Neural progenitor cell (in vitro differentiated cells): ENCODE measurements around the gene FLG. TPM values are rescaled to one million over a fixed set of nuclear protein-coding genes. Genes with fewer than 3 reads are reported as not detected.
"Not testable (repeated sequence)": the region's sequence is repeated elsewhere in the genome, so short reads cannot be mapped to it uniquely, and the experiment has no call there.

ENCODE experiments used
- DNase-seq: peaks from one replicate; pipeline ENCODE4 v3.0.0-alpha.2; 2016; ENCODE audit warnings: low spot score
- H2AFZ ChIP-seq: fragments of 200-600 bp; sonication (generic); replicated peaks from 2 replicates; pipeline ENCODE4 v1.6.1; 2016; ENCODE audit warnings: antibody characterized with exemption
- H3F3A ChIP-seq: fragments of 200-600 bp; sonication (generic); 2 replicates; pipeline ENCODE4 v1.6.1; 2016; ENCODE audit warnings: antibody characterized with exemption, low read depth
- H3K27ac ChIP-seq: fragments of 200-600 bp; sonication (generic); 2 replicates; pipeline ENCODE4 v1.5.1; 2016; ENCODE audit warnings: mild to moderate bottlenecking
- H3K27me3 ChIP-seq: fragments of 200-600 bp; sonication (generic); 2 replicates; pipeline ENCODE4 v1.6.1; 2016; ENCODE audit warnings: mild to moderate bottlenecking, moderate library complexity
- H3K36me3 ChIP-seq: fragments of 200-600 bp; sonication (generic); 2 replicates; pipeline ENCODE4 v1.5.1; 2016
- H3K4me1 ChIP-seq: fragments of 200-600 bp; sonication (generic); 2 replicates; pipeline ENCODE4 v1.6.1; 2016; ENCODE audit warnings: mixed run types
- H3K4me2 ChIP-seq: fragments of 200-600 bp; sonication (generic); 2 replicates; pipeline ENCODE4 v1.6.1; 2016
- H3K4me3 ChIP-seq: fragments of 200-600 bp; sonication (generic); 2 replicates; pipeline ENCODE4 v1.5.1; 2016
- H3K79me2 ChIP-seq: fragments of 200-600 bp; sonication (generic); 2 replicates; pipeline ENCODE4 v1.6.1; 2016; ENCODE audit warnings: low read depth
- H3K9ac ChIP-seq: fragments of 200-600 bp; sonication (generic); 2 replicates; pipeline ENCODE4 v1.6.1; 2016
- H3K9me3 ChIP-seq: fragments of 200-600 bp; sonication (generic); 2 replicates; pipeline ENCODE4 v1.5.1; 2016; ENCODE audit warnings: low read depth
- H4K20me1 ChIP-seq: fragments of 200-600 bp; sonication (generic); 2 replicates; pipeline ENCODE4 v1.6.1; 2016; ENCODE audit warnings: low read depth
- H3K27ac Mint-ChIP-seq: 3 replicates; pipeline ENCODE4 v1.8.0; 2021; ENCODE audit warnings: mixed read lengths
- H3K27me3 Mint-ChIP-seq: 2 replicates; pipeline ENCODE4 v1.8.0; 2022; ENCODE audit warnings: low read depth, mild to moderate bottlenecking, inconsistent platforms, moderate library complexity, mixed read lengths; ENCODE audit not compliant: insufficient read depth
- H3K36me3 Mint-ChIP-seq: 3 replicates; pipeline ENCODE4 v1.8.0; 2021; ENCODE audit warnings: mixed read lengths
- H3K4me1 Mint-ChIP-seq: 3 replicates; pipeline ENCODE4 v1.8.0; 2021; ENCODE audit warnings: mixed read lengths
- H3K4me3 Mint-ChIP-seq: 3 replicates; pipeline ENCODE4 v1.8.0; 2021; ENCODE audit warnings: mild to moderate bottlenecking, moderate library complexity, mixed read lengths
- H3K9me3 Mint-ChIP-seq: 3 replicates; pipeline ENCODE4 v1.8.0; 2020; ENCODE audit warnings: mixed read lengths
- EZH2 ChIP-seq: fragments of 200-600 bp; sonication (generic); IDR thresholded peaks from 2 replicates; pipeline ENCODE4 v1.6.1; 2017; ENCODE audit warnings: antibody characterized with exemption, mild to moderate bottlenecking, moderate library complexity
- EZH2phosphoT487 ChIP-seq: fragments of 200-600 bp; sonication (generic); IDR thresholded peaks from 2 replicates; pipeline ENCODE4 v1.6.1; 2017; ENCODE audit warnings: antibody characterized with exemption
- total RNA-seq: library from RNA; depleted of rRNA; stranded (reverse); fragments of >200 nt; gene quantifications from 2 replicates; pipeline ENCODE4 v1.2.3, GENCODE V29; 2015; ENCODE audit warnings: low replicate concordance

The FLG gene
- total RNA-seq, 1 donor from 2014 or later, result not detected

DNA sequence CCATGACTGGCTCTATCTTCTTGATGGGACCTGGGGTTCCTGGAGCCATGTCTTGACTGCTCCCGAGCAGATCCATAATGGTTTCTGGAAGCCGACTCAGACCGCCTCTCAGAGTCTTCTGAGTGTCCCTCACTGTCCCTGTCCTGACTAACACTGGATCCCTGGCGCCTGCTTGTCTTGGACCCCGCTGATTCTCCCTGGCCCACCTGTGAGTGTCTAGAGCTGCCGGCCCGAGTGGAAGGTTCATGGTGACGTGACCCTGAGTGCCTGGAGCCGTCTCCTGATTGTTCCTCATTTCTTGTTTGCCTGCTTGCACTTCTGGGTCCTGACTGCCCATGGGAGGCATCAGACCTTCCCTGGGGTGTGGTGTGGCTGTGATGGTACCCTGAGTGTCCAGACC lies 15.1 kb downstream of the FLG start:
- no peak for DNase-seq
- peaks cover 13% of the 10 kb centered on the region for H3K9me3 ChIP-seq
- no peak overlapping the region for H3K9ac ChIP-seq
- H3K4me3 Mint-ChIP-seq, result peak overlapping the region; percentile 46
- H4K20me1 ChIP-seq, result no peaks in the 10 kb centered on the region
- H3K36me3 ChIP-seq, result no peaks in the 10 kb centered on the region
- H3K36me3 Mint-ChIP-seq, result no peaks in the 10 kb centered on the region
- H3K27me3 Mint-ChIP-seq, result peaks cover 9% of the 10 kb centered on the region
- H3F3A ChIP-seq, result no peaks in the 10 kb centered on the region
- no peak overlapping the region for H3K4me3 ChIP-seq
- no peak overlapping the region for H2AFZ ChIP-seq
- TF ChIP-seq EZH2phosphoT487 (no peak), EZH2 (no peak)
- no peak overlapping the region for H3K27ac Mint-ChIP-seq
- H3K27ac ChIP-seq, result no peak overlapping the region
- no peaks in the 10 kb centered on the region for H3K4me1 Mint-ChIP-seq
- H3K9me3 Mint-ChIP-seq, result peaks cover 75% of the 10 kb centered on the region
- no peaks in the 10 kb centered on the region for H3K27me3 ChIP-seq
- H3K79me2 ChIP-seq, result no peaks in the 10 kb centered on the region
- H3K4me2 ChIP-seq, result no peak overlapping the region
- H3K4me1 ChIP-seq, result no peaks in the 10 kb centered on the region

DNA sequence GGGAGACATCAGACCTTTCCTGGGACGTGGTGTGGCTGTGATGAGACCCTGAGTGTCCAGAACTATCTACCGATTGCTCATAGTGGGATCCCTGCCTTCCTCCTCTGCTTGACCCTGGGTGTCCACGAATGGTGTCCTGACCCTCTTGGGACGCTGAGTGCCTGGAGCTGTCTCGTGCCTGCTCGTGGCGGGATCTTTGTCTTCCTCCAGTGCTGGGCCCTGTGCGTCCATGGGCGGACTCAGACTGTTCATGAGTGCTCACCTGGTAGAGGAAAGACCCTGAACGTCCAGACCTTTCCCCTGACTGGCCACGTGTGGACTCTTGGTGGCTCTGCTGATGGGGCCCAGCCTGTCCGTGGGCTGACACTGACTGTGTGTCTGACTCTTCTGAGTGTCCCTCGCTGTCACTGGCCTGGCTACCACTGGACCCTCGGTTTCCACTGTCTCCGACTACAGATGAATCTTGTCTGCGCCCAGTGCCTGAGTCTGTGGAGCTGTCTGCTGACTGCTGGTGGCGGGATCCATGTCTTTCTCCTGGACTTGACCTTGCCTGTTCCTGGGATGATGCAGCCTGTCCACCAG lies 15.6 kb downstream of the FLG start:
- not testable (repeated sequence) for H4K20me1 ChIP-seq, H3K4me2 ChIP-seq, H2AFZ ChIP-seq, H3K4me3 ChIP-seq, H3K9me3 ChIP-seq, H3K4me1 Mint-ChIP-seq, H3F3A ChIP-seq, H3K4me1 ChIP-seq, H3K27ac Mint-ChIP-seq, H3K36me3 ChIP-seq, DNase-seq, H3K9ac ChIP-seq, H3K27ac ChIP-seq, H3K36me3 Mint-ChIP-seq, H3K79me2 ChIP-seq, H3K4me3 Mint-ChIP-seq, H3K27me3 ChIP-seq
- Mint-ChIP-seq H3K9me3 (peaks cover 80% of the 10 kb centered on the region), H3K27me3 (peaks cover 13% of the 10 kb centered on the region)

DNA sequence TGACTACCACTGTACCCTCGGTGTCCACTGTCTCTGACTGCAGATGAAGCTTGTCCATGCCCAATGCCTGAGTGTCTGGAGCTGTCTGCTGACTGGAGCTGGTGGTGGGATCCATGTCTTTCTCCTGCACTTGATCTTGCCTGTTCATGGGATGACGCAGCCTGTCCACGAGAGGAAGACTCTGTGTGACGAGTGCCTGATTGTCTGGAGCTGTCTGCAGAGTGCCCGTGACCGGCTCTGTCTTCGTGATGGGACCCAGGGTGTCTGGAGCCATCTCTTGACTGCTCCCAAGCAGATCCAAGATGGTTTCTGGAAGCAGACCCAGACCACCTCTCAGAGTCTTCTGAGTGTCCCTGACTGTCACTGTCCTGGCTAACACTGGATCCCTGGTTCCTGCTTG lies 16.3 kb downstream of the FLG start:
- H3K79me2 ChIP-seq, H3K4me3 Mint-ChIP-seq, H3F3A ChIP-seq, H3K27ac Mint-ChIP-seq, H3K36me3 ChIP-seq, H3K4me3 ChIP-seq, H3K4me1 ChIP-seq, H2AFZ ChIP-seq, H4K20me1 ChIP-seq, H3K27me3 ChIP-seq, DNase-seq, H3K36me3 Mint-ChIP-seq, H3K9ac ChIP-seq, H3K9me3 ChIP-seq, H3K27ac ChIP-seq, H3K4me2 ChIP-seq, H3K4me1 Mint-ChIP-seq: not testable (repeated sequence)
- peaks cover 80% of the 10 kb centered on the region for H3K9me3 Mint-ChIP-seq
- H3K27me3 Mint-ChIP-seq, result peaks cover 15% of the 10 kb centered on the region

DNA sequence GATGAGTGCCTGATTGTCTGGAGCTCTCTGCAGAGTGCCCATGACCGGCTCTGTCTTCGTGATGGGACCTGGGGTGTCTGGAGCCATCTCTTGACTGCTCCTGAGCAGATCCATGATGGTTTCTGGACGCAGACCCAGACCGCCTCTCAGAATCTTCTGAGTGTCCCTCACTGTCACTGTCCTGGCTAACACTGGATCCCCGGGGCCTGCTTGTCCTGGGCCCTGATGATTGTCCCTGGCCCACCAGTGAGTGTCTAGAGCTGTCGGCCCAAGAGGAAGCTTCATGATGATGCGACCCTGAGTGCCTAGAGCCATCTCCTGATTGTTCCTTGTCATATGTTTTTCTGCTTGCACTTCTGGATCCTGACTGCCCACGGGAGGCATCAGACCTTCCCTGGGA lies 17.1 kb downstream of the FLG start:
- H3K36me3 ChIP-seq, H2AFZ ChIP-seq, H3K27ac ChIP-seq, H3K36me3 Mint-ChIP-seq, H3K4me2 ChIP-seq, H3K27me3 ChIP-seq, H3K9ac ChIP-seq, H3F3A ChIP-seq, H3K27ac Mint-ChIP-seq, H4K20me1 ChIP-seq, H3K4me3 Mint-ChIP-seq, H3K4me1 Mint-ChIP-seq, H3K9me3 ChIP-seq, H3K4me1 ChIP-seq, H3K79me2 ChIP-seq, H3K4me3 ChIP-seq, DNase-seq: not testable (repeated sequence)
- Mint-ChIP-seq H3K27me3 (peaks cover 12% of the 10 kb centered on the region), H3K9me3 (peaks cover 72% of the 10 kb centered on the region)

DNA sequence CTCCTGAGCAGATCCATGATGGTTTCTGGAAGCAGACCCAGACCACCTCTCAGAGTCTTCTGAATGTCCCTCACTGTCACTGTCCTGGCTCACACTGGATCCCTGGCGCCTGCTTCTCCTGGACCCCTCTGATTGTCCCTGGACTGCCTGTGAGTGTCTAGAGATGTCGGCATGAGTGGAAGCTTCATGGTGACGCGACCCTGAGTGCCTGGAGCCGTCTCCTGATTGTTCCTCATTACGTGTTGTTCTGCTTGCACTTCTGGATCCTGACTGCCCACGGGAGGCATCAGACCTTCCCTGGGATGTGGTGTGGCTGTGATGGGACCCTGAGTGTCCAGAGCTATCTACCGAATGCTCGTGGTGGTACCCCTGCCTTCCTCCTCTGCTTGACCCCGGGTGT lies 18.9 kb downstream of the FLG start:
- H3F3A ChIP-seq, H3K4me1 ChIP-seq, H3K36me3 ChIP-seq, H3K79me2 ChIP-seq, H3K27ac Mint-ChIP-seq, H3K4me3 Mint-ChIP-seq, H3K36me3 Mint-ChIP-seq, H3K9ac ChIP-seq, H2AFZ ChIP-seq, H3K4me1 Mint-ChIP-seq, H4K20me1 ChIP-seq, H3K27ac ChIP-seq, DNase-seq, H3K27me3 Mint-ChIP-seq, H3K4me2 ChIP-seq, H3K4me3 ChIP-seq, H3K27me3 ChIP-seq: not testable (repeated sequence)
- peaks cover 11% of the 10 kb centered on the region for H3K9me3 ChIP-seq
- H3K9me3 Mint-ChIP-seq, result peaks cover 59% of the 10 kb centered on the region

DNA sequence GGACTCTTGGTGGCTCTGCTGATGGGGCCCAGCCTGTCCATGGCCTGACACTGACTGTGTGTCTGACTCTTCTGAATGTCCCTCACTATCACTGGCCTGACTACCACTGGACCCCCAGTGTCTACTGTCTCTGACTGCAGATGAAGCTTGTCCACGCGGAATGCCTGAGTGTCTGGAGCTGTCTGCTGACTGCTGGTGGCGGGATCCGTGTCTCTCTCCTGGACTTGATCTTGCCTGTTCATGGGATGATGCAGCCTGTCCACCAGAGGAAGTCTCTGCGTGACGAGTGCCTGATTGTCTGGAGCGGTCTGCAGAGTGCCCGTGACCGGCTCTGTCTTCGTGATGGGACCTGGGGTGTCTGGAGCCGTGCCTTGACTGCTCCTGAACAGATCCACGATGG lies 20.3 kb downstream of the FLG start:
- peaks cover 11% of the 10 kb centered on the region for H3K9me3 ChIP-seq
- not testable (repeated sequence) for H3K4me2 ChIP-seq, H3K27me3 ChIP-seq, H2AFZ ChIP-seq, H3K79me2 ChIP-seq, H3F3A ChIP-seq, H3K36me3 Mint-ChIP-seq, H3K9ac ChIP-seq, H3K36me3 ChIP-seq, DNase-seq, H3K4me1 Mint-ChIP-seq, H3K4me3 Mint-ChIP-seq, H3K27ac Mint-ChIP-seq, H3K4me3 ChIP-seq, H3K4me1 ChIP-seq, H3K27ac ChIP-seq, H4K20me1 ChIP-seq, H3K27me3 Mint-ChIP-seq
- peaks cover 45% of the 10 kb centered on the region for H3K9me3 Mint-ChIP-seq

DNA sequence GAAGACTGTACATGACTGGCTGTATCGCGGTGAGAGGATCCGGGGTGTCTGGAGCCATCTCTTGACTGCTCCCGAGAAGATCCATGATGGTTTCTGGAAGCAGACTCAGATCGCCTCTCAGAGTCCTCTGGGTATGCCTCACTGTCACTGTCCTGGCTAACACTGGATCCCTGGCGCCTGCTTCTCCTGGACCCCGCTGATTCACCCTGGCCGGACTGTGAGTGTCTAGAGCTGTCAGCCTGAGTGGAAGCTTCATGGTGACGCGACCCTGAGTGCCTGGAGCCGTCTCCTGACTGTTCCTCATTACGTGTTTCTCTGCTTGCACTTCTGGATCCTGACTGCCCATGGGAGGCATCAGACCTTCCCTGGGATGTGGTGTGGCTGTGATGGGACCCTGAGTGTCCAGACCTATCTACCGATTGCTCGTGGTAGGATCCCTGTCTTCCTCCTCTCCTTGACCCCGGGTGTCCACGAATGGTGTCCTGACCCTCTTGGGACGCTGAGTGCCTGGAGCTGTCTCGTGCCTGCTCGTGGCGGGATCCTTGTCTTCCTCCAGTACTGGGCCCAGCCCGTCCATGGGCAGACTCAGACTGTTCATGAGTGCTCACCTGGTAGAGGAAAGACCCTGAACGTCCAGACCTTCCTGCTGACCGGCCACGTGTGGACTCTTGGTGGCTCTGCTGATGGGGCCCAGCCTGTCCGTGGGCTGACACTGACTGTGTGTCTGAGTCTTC lies 21.7 kb downstream of the FLG start:
- not testable (repeated sequence) for H3K4me2 ChIP-seq, H3K4me1 Mint-ChIP-seq, H3K36me3 Mint-ChIP-seq, H3K27me3 ChIP-seq, H3K27ac ChIP-seq, H3K4me3 Mint-ChIP-seq, H3K27me3 Mint-ChIP-seq, H3K79me2 ChIP-seq, H3K4me1 ChIP-seq, DNase-seq, H3F3A ChIP-seq, H3K4me3 ChIP-seq, H4K20me1 ChIP-seq, H3K27ac Mint-ChIP-seq, H3K9ac ChIP-seq, H3K36me3 ChIP-seq, H2AFZ ChIP-seq
- peaks cover 11% of the 10 kb centered on the region for H3K9me3 ChIP-seq
- peaks cover 30% of the 10 kb centered on the region for H3K9me3 Mint-ChIP-seq

DNA sequence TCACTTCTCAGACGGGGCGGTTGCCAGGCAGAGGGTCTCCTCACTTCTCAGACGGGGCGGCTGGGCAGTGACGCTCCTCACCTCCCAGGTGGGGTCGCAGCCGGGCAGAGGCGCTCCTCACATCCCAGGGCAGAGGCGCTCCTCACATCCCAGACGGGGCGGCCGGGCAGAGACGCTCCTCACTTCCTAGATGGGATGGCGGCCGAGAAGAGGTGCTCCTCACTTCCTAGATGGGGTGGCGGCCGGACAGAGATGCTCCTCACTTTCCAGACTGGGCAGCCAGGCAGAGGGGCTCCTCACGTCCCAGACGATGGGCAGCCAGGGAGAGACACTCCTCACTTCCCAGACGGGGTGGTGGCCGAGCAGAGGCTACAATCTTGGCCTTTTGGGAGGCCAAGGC lies 68.6 kb downstream of the FLG start:
- H3F3A ChIP-seq, H3K4me1 Mint-ChIP-seq, H3K27ac Mint-ChIP-seq, H2AFZ ChIP-seq, DNase-seq, H3K4me1 ChIP-seq, H3K4me2 ChIP-seq, H3K4me3 Mint-ChIP-seq, H3K9me3 Mint-ChIP-seq, H3K4me3 ChIP-seq, H3K27me3 Mint-ChIP-seq, H3K36me3 Mint-ChIP-seq, H3K79me2 ChIP-seq, H3K27ac ChIP-seq, H3K9ac ChIP-seq, H3K27me3 ChIP-seq, H3K36me3 ChIP-seq, H4K20me1 ChIP-seq: not testable (repeated sequence)
- peaks cover 10% of the 10 kb centered on the region for H3K9me3 ChIP-seq
